Measurements from ENCODE around the gene ATG9A. TPM values are rescaled to one million over a fixed set of nuclear protein-coding genes. Genes with fewer than 3 reads are reported as not detected.

Gene ATG9A
- total RNA-seq, 1 experiment from 2014 or later: 46.4 TPM

DNA sequence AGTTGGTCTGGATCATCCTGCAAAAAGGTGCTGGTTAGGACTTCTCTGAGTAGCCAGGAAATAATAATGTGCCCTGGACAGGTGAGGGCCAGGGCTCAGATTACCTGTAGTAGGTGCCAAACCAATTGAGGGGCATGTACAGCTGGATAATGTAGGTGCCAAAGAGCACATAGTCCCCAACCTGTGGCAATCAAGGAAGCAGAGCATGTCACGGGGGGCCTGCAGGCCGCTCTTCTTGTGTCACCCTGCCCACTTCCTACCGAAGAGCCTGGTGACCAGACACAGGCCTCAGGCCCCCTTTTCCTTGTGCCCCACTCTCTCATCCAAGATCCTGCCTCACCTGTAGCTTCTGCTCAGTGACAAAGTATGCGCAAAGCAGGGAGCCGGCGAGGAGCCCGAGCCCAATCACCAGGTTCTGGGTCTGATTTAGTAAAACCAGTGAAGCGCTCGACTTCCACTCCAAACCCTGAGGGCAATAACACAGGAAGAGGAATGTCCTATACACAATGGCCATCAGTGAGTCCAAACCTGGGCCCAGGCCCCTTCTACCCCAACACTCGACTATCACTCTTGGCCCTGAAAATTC lies 15.9 kb downstream of the ATG9A start:
- no peaks in the 10 kb centered on the region for H3K4me1 ChIP-seq (ENCODE audit: insufficient read depth, low read length)
- H2BK5ac ChIP-seq (ENCODE audit: insufficient read length, low read length): no peak overlapping the region

More for the DNA sequence above, 15.9 kb downstream of the ATG9A start:
- Histone ChIP-seq H3K27me3 (ENCODE audit: insufficient read depth, low read length) (no peaks in the 10 kb centered on the region), H3K23me2 (ENCODE audit: insufficient read length, low read depth, low read length, poor library complexity, severe bottlenecking) (peaks cover 7% of the 10 kb centered on the region), H2BK120ac (ENCODE audit: low read depth, low read length, poor library complexity, severe bottlenecking) (no peak overlapping the region), H2AK5ac (ENCODE audit: insufficient read length, low read length) (no peak overlapping the region), H3K23ac (ENCODE audit: insufficient read length, low read depth, low read length) (no peak overlapping the region), H4K8ac (replicated peaks; ENCODE audit: insufficient read length, low read depth, low read length) (no peak overlapping the region), H3K27ac (ENCODE audit: insufficient read length, low read depth, low read length) (no peak overlapping the region), H4K20me1 (ENCODE audit: control insufficient read depth, insufficient read depth, insufficient read length) (no peaks in the 10 kb centered on the region), H3K4me2 (ENCODE audit: insufficient read depth, insufficient read length, low read length) (no peak overlapping the region), H3K79me1 (ENCODE audit: insufficient read depth, low read depth, low read length, poor library complexity, severe bottlenecking) (no peaks in the 10 kb centered on the region), H2BK12ac (ENCODE audit: insufficient read length, low read depth, low read length) (no peak overlapping the region), H4K5ac (ENCODE audit: insufficient read length, low read depth, low read length) (no peak overlapping the region), H2BK20ac (ENCODE audit: low read depth, low read length, poor library complexity, severe bottlenecking) (no peak overlapping the region), H3T11ph (ENCODE audit: low read length) (no peak overlapping the region), H3K14ac (ENCODE audit: insufficient read depth, low read length) (no peak overlapping the region), H3K9ac (ENCODE audit: extremely low read depth, insufficient read length, low read length) (no peak overlapping the region), H2BK15ac (ENCODE audit: low read depth, low read length) (no peak overlapping the region), H3K79me2 (ENCODE audit: insufficient read depth, low read length) (no peaks in the 10 kb centered on the region), H4K91ac (ENCODE audit: insufficient read length, low read depth, low read length) (no peak overlapping the region), H3K18ac (ENCODE audit: insufficient read length, low read depth, low read length) (no peak overlapping the region), H2AFZ (ENCODE audit: low read length) (no peak overlapping the region), H3K9me3 (ENCODE audit: control insufficient read depth, low read depth, low read length) (no peaks in the 10 kb centered on the region), H3K4ac (ENCODE audit: low read depth, low read length) (no peak overlapping the region), H3K56ac (ENCODE audit: insufficient read length, low read depth, low read length) (no peak overlapping the region)
- no CpG with 5 or more reads among the region's 10 CpGs for WGBS (ENCODE audit: extremely low coverage, insufficient read length, low lambda C conversion rate)
- DNase-seq: no peak
- Mint-ChIP-seq H3K4me1 (peaks cover 11 to 17% of the 10 kb centered on the region in 2 experiments), H3K9me3 (no peaks in the 10 kb centered on the region), H3K36me3 (ENCODE audit: insufficient read depth in 1 of 3, low read depth in 3 of 3) (peaks cover 15 to 67% (median 60%) of the 10 kb centered on the region in 3 experiments), H3K27ac (peak overlapping the region in 1 of 3 experiments; percentile 25; a peak in 1 of 7 replicates), H3K27me3 (ENCODE audit: low read depth) (no peaks in the 10 kb centered on the region; the same call in 1 of the 2 replicates), H3K4me3 (no peak overlapping the region)
- TF ChIP-seq, protein P1, sequence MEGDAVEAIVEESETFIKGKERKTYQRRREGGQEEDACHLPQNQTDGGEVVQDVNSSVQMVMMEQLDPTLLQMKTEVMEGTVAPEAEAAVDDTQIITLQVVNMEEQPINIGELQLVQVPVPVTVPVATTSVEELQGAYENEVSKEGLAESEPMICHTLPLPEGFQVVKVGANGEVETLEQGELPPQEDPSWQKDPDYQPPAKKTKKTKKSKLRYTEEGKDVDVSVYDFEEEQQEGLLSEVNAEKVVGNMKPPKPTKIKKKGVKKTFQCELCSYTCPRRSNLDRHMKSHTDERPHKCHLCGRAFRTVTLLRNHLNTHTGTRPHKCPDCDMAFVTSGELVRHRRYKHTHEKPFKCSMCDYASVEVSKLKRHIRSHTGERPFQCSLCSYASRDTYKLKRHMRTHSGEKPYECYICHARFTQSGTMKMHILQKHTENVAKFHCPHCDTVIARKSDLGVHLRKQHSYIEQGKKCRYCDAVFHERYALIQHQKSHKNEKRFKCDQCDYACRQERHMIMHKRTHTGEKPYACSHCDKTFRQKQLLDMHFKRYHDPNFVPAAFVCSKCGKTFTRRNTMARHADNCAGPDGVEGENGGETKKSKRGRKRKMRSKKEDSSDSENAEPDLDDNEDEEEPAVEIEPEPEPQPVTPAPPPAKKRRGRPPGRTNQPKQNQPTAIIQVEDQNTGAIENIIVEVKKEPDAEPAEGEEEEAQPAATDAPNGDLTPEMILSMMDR (conservative IDR thresholded peaks at IDR 0.05): no peak

All from H9 (cell line).